Measurements from ENCODE around the gene TAF3. TPM values are rescaled to one million over a fixed set of nuclear protein-coding genes. Genes with fewer than 3 reads are reported as not detected.

The TAF3 gene
- polyA plus RNA-seq, 3 donors, result 11.2 to 12.2 (median 11.3) TPM

GRCh38 chr10:8032558-8032957 is 214.3 kb downstream of the TAF3 start:
- no peak for DNase-seq

GRCh38 chr10:8033812-8034465 is 215.6 kb downstream of the TAF3 start:
- no peak for DNase-seq

DNA sequence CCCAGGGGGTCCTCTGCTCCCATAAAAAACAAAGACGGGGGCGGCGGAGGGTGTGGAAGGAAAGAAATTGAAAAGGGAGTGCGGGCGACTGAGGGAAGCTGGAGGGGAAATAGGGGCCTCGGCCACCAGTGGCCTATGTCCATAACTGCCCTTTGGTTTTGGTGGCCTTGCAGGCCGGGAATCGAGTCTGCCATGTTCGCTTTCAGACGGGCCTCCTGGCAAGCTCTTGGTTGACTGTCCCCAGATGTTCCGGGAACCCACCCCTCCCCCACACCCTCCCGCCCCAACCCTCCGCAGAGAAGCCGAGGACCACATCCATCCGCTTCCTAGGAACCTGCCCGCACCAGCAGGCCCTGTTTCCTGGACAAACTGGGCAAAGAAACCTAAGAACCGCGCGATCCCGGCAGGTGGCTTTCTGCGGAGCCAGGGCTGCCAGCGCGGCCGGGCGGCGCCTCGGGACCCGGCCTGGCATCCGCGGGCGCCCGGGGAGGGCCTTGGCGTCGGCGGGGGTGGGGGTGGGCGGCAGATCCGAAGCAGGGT is 216.2 kb downstream of the TAF3 start:
- DNase-seq, result no peak

GRCh38 chr10:8035006-8035640 is 216.8 kb downstream of the TAF3 start:
- DNase-seq, result no peak

DNA sequence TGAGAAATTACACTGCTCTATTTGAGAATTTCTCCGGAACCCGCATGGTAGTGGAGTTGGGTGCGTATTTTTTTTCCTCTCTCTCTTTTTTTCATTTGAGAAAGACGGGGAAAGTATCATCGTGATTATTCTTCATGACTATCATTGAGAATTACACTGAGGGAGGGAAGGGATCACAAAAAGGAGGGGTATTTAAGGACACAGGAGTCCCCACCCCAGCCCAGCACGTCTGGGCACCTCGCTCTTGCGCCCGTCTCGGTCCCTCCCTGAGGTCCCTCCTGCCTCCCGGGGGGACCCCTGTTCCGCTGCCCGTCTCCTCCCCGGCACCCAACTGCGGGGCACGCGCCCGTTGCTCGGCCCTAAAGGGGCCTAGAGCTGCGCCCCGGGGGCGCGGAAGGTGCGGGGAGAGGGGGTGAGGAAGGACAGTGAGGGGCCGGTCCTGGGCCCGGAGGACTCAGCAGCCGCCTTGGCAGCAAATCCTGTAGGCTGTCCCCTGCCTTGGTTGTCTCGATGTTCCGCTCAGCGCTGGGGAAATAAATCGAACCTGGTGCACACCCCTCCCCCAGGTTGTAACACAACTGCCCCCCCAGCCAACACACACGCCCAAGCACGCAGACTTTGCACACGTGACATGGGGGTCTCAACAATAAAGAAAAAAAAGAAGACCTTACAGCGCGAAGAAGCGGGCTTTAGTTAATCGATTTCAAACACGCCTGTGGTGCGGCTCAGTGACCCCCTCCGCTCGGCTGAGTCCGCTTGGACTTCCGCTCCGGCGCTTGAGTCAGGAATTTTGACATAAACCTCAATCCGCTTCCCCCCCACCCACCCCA is 217.6 kb downstream of the TAF3 start:
- DNase-seq, result no peak

DNA sequence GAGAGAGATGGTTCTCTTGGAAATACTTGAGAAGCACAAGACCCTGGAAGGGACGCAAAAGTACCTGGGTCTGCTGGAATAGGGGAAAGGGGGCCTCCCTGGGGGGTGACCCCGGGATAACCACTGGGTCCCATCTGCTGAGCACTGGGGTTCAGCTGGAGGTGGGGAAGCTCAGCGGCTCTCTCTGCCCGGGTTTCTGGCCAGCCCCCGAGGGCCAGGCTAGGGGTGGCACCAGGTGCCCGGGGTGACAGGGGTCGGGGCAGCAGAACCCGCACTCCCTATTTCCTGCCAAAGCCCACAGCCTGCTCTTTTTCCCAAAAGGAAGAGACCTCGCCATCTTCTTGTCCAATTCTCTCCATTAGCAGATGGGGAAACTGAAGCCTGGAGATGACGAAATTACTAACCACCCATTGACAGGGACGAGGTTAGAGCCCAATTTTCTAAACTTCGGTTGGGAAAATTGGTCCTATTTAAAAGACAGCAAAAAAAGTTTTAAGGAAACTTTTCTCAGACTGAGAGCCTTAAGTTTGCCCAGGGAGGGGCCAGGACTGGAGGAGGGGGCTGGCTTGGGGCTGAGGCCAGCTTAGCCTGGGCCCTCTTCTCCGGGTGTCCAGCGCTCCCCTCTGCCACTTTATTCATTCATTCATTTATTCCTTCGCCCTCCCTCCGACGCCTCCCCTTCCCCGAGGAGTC is 218.3 kb downstream of the TAF3 start:
- DNase-seq, result no peak

DNA sequence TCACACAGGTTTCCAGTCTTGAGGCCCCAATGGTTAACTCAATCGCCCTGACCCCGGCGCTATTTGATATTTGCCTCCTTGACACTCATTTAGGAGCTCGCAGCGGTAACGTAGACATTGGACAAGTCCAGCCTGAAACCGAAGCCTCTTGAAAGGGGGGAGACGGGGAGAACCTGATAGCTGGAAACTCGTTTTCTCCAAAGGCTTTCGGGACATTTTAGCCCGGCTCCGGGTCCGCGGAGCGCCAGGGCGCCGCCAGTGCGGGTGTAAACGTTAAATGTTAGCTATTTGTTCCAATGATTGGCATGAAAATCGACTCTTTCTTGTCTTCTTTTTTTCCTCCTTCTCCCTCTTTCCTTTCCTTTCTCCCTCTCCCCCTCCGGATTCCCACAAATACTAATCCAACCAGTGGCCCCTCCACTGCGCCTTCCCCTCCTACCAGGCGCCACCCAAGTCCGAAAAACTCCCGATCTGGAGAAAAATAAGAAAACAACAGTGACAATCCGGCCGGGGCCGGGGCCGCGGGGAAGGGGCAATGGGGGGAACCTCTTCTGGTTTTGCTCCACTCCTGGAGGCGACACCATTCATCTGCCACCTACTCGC is 219.0 kb downstream of the TAF3 start:
- no peak for DNase-seq

GRCh38 chr10:8037941-8038894 is 219.9 kb downstream of the TAF3 start:
- no peak for DNase-seq

GRCh38 chr10:8039321-8039881 is 221.1 kb downstream of the TAF3 start:
- DNase-seq, result no peak

DNA sequence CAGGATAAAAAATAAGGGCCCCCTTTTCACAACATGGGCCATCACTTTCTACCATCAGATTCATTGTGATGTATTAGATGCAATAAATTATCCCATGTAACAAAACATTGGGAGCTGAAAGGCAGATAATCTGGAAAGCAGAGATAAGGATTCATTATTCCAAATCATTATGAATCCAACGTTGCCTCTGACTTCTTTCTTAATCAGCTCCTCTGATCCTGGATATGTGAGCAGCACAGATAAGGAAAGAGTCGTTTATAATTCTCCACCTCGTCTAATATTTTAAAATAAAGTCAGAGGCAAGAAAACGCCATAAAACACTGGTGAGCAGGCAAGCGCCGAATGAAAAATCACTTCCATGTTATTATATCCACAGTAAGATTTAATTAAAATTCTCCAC is 222.3 kb downstream of the TAF3 start:
- no peak for DNase-seq

DNA sequence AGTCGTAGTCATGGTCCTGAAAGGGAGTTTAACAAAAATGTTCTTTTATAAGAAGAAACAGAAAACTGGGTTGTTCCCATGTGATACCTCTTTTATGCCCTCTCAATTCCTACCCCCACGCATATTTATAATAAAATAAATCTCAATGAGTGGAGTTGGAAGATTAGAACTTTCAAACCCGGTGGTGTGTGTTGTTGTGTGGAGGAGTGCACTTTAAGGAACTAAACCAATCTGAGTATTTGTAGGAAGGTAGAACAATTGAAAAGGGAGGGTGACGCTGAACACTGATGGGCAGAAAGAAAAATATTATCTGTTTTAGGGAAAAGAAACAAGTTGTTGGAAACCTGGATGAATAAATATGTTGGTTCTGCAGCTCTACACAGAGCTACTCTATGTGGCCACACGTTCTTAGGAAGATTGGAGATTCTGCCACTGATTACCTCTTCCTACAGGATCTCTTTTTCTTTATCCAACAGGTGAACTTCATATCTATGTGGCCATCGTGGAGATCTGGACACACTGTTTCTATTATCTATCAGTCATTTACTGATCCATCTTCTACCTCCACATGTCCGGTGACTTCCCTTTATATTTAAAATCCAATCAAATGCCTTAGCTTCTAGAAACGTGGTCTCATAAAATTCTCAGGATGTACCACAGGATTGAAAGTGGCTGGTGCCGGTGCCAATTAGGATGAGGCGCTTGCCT is 223.1 kb downstream of the TAF3 start:
- DNase-seq, result no peak

- DNase-seq, result no peak
Observed at GRCh38 chr10:8041992-8042720, 223.9 kb downstream of the TAF3 start.

GRCh38 chr10:8042721-8043568 is 224.6 kb downstream of the TAF3 start:
- no peak for DNase-seq

- DNase-seq, result no peak
Observed at GRCh38 chr10:8043569-8044306, 225.4 kb downstream of the TAF3 start.

DNA sequence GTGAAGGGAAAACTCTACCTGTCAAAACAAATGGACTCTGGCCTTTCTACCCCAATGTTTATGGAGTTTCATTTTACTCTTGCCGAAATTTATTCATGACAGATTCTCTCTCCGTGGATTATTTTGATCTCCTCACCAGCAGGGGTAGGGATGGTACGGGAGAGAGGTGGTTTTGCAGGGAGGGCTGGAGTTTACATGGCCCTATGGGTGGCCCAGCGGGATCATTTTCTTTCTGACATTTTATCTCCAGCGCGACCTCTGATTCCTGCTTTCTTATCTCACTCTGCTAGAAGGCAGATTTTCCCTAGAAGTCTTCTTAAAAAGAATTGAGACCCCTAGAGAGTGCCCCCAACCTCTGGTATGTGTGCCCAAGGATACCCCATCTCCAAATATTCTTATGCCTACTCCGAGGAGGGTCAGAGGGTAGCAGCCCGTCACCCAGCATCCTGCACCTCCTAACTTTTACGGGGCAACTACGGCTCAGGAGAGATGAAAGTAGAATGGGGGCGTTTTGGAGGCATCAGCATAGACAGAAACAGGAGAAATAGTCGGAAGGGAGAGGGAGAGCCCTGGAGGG is 226.1 kb downstream of the TAF3 start:
- DNase-seq, result no peak

GRCh38 chr10:8044908-8045725 is 226.8 kb downstream of the TAF3 start:
- DNase-seq, result no peak

Data from renal pelvis (tissue), 4 donors.